Nephron progenitor cell (in vitro differentiated cells): ENCODE data around the gene GRK5.

Source experiments
- DNase-seq: peaks from one replicate; pipeline ENCODE4 v3.0.0; 2021
- H3K27ac Mint-ChIP-seq: 2 replicates; pipeline ENCODE4 v1.8.0; 2021; ENCODE audit warnings: mild to moderate bottlenecking, moderate library complexity, mixed read lengths
- H3K27me3 Mint-ChIP-seq: 2 replicates; pipeline ENCODE4 v1.8.0; 2021; ENCODE audit warnings: mild to moderate bottlenecking, low read depth, mixed read lengths; ENCODE audit not compliant: poor library complexity
- H3K36me3 Mint-ChIP-seq: 2 replicates; pipeline ENCODE4 v1.8.0; 2021; ENCODE audit warnings: low read depth, mixed read lengths
- H3K4me1 Mint-ChIP-seq: 2 replicates; pipeline ENCODE4 v1.8.0; 2021; ENCODE audit warnings: mixed read lengths
- H3K4me3 Mint-ChIP-seq: 2 replicates; pipeline ENCODE4 v1.8.0; 2021; ENCODE audit warnings: mild to moderate bottlenecking, moderate library complexity, mixed read lengths
- H3K9me3 Mint-ChIP-seq: 2 replicates; pipeline ENCODE4 v1.8.0; 2021; ENCODE audit warnings: mild to moderate bottlenecking, moderate library complexity, mixed read lengths
- TF ChIP-seq, protein P1 (sequence below): fragments of 200-600 bp; sonication (generic); IDR thresholded peaks from 2 replicates; pipeline ENCODE4 v1.5.0; 2021; ENCODE audit warnings: antibody characterized with exemption

The GRK5 gene

DNA sequence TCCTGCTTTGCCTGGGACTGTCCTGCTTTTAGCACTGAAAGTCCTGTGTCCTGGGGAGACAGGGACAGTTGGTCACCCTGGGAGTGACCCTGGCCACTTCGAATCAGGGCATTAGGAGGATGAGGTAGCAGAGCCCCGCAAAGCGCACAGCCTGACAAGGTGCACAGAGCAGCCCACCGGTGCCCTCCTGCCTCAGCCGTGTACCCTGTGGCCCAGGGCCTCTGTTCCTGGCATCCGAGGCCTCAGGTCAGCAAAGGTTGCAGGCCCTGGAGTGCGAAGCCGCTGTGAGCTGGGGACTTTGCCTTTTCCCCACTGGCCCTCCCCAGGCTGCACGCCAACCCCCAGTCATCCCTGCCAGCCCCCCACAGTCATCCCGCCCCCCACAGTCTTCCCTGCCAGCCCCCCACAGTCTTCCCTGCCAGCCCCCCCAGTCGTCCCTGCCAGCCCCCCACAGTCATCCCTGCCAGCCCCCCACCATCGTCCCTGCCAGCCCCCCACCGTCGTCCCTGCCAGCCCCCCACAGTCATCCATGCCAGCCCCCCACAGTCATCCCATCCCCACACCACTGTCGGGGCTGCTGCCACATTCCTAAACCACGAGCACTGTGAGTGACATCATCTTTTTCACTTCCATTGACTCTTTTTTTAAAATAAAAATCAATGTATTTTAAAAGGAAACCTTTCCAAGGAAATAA is 243.4 kb downstream of the GRK5 start:
- peaks cover 16% of the 10 kb centered on the region for H3K36me3 Mint-ChIP-seq
- H3K4me3 Mint-ChIP-seq = no peak overlapping the region
- H3K4me1 Mint-ChIP-seq = peaks cover 45% of the 10 kb centered on the region
- no peak overlapping the region for H3K27ac Mint-ChIP-seq
- H3K9me3 Mint-ChIP-seq = no peaks in the 10 kb centered on the region
- H3K27me3 Mint-ChIP-seq = no peaks in the 10 kb centered on the region
- TF ChIP-seq, protein P1, sequence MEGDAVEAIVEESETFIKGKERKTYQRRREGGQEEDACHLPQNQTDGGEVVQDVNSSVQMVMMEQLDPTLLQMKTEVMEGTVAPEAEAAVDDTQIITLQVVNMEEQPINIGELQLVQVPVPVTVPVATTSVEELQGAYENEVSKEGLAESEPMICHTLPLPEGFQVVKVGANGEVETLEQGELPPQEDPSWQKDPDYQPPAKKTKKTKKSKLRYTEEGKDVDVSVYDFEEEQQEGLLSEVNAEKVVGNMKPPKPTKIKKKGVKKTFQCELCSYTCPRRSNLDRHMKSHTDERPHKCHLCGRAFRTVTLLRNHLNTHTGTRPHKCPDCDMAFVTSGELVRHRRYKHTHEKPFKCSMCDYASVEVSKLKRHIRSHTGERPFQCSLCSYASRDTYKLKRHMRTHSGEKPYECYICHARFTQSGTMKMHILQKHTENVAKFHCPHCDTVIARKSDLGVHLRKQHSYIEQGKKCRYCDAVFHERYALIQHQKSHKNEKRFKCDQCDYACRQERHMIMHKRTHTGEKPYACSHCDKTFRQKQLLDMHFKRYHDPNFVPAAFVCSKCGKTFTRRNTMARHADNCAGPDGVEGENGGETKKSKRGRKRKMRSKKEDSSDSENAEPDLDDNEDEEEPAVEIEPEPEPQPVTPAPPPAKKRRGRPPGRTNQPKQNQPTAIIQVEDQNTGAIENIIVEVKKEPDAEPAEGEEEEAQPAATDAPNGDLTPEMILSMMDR = no peak
- DNase-seq = no peak

DNA sequence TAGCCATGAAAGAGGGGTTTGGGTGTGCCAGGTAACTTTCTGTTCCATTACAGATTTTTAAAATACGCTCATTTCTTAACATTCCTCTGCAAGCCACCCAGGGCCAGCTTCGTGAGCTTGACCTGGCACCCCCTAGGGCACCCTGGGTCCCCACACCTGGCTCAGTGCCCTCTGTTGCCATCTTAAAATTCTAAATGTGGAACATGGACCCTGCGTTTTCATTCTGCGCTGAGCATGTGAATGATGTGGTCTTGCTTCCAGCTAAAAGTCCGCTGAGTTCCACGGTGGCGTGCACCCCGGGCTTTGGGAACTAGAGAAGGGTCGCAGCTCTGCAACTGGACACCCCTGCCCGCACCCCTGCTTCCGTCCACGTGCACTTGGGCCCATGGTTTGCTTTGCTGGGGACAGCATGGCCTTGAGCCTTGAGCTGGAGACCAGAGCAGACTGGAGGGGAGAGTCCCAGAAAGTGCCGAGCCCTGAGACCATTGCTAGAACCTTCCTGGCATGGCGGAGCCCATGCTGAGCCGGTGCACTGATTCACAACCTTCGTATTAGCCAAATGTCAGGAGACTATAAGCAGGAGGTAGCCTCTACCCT is 244.0 kb downstream of the GRK5 start:
- Mint-ChIP-seq H3K9me3 (no peaks in the 10 kb centered on the region), H3K36me3 (peaks cover 20% of the 10 kb centered on the region), H3K4me3 (no peak overlapping the region), H3K4me1 (peaks cover 45% of the 10 kb centered on the region), H3K27me3 (no peaks in the 10 kb centered on the region), H3K27ac (no peak overlapping the region)
- no peak for DNase-seq
- TF ChIP-seq, protein P1 = no peak

DNA sequence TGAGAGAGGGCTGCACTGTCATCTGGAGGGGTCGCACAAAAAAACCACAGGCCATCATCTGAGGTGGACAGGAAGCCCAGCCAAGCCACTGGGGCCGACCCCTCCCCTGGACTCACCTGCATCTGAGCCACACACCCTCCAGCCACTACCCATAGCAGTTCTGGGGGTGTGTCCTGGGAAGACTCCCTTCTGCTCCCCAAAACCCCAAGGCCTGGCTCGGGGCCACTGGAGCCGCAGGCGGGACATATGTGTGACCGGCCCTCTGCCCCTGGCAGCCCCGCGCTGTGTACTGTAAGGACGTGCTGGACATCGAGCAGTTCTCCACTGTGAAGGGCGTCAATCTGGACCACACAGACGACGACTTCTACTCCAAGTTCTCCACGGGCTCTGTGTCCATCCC is 245.0 kb downstream of the GRK5 start:
- DNase-seq = no peak
- Mint-ChIP-seq H3K27me3 (no peaks in the 10 kb centered on the region), H3K36me3 (peaks cover 16% of the 10 kb centered on the region), H3K9me3 (no peaks in the 10 kb centered on the region), H3K4me3 (no peak overlapping the region), H3K27ac (no peak overlapping the region), H3K4me1 (peaks cover 38% of the 10 kb centered on the region)
- TF ChIP-seq, protein P1 = no peak

DNA sequence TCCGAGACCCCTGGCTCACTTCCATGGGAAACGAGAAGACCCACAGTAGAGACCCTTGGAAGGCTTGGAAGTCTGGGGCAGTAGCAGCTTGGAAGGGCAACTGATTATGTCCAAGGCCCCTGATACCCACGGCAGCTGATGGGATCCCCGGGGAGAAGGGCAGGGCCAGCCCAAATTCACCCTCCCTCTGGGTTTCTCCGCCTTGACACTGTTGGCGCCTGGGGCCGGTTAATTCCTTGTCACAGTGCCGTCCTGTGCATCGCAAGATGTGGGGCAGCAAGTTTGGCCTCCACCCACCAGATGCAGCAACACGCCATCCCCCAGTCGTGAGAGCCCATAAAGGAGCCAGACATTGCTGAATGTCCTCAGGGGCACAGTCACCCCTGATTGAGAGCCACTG is 245.9 kb downstream of the GRK5 start:
- no peak overlapping the region for H3K4me3 Mint-ChIP-seq
- H3K27me3 Mint-ChIP-seq = no peaks in the 10 kb centered on the region
- no peak overlapping the region for H3K27ac Mint-ChIP-seq
- TF ChIP-seq, protein P1 = no peak
- H3K4me1 Mint-ChIP-seq = peaks cover 32% of the 10 kb centered on the region
- H3K36me3 Mint-ChIP-seq = peaks cover 16% of the 10 kb centered on the region
- DNase-seq = no peak
- H3K9me3 Mint-ChIP-seq = no peaks in the 10 kb centered on the region

DNA sequence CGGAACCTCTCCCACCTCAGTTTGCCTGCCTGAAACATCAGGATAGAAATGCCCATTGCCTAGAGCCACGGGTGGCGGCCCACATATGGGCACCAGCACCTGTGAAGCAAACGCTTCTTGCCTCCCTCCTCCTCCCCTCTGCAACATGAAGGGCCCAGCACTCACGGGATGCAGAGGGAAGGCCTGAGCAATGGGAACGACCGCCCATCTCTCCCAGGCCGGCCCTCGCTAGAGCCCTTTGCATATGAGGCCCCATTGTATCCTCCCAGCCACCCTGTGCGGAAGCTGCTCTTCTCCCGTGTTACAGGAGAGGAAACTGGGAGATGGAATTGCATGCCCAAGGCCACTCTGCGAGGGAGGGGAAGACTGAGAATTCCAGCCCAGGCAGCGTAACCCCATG is 246.9 kb downstream of the GRK5 start:
- Mint-ChIP-seq H3K36me3 (peaks cover 16% of the 10 kb centered on the region), H3K27ac (no peak overlapping the region), H3K4me3 (no peak overlapping the region), H3K4me1 (peaks cover 29% of the 10 kb centered on the region), H3K9me3 (no peaks in the 10 kb centered on the region), H3K27me3 (no peaks in the 10 kb centered on the region)
- TF ChIP-seq, protein P1 = no peak
- DNase-seq = no peak

DNA sequence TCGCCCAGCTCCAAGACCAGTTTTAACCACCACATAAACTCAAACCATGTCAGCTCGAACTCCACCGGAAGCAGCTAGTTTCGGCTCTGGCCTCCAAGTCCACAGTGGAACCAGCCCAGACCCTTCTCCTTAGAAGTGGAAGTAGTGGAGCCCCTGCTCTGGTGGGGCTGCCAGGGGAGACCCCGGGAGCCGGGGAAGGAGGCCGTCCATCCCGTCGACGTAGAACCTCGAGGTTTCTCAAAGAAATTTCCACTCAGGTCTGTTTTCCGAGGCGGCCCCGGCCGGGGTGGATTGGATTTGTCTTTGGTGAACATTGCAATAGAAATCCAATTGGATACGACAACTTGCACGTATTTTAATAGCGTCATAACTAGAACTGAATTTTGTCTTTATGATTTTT is 247.6 kb downstream of the GRK5 start:
- no peak overlapping the region for H3K4me3 Mint-ChIP-seq
- H3K4me1 Mint-ChIP-seq = peaks cover 22% of the 10 kb centered on the region
- DNase-seq = no peak
- H3K36me3 Mint-ChIP-seq = peaks cover 16% of the 10 kb centered on the region
- H3K27ac Mint-ChIP-seq = no peak overlapping the region
- no peaks in the 10 kb centered on the region for H3K27me3 Mint-ChIP-seq
- H3K9me3 Mint-ChIP-seq = no peaks in the 10 kb centered on the region
- TF ChIP-seq, protein P1 = no peak
